ENCODE results near the gene IL17RD. TPM values are rescaled to one million over a fixed set of nuclear protein-coding genes. Genes with fewer than 3 reads are reported as not detected.

Gene IL17RD
- total RNA-seq, 2 donors from 2014 or later: 1.3 to 2.3 TPM

GRCh38 chr3:57135964-57136719 lies 29.0 kb downstream of the IL17RD start:
- TF ChIP-seq CTCF (IDR thresholded peaks at IDR 0.05) (no peak), POLR2A (IDR thresholded peaks at IDR 0.05) (no peak)
- no peaks in the 10 kb centered on the region for H3K36me3 ChIP-seq (replicated peaks in 1 of 2; ENCODE audit: insufficient read depth in 1 of 2, low read depth in 2 of 2)

GRCh38 chr3:57133157-57133556 lies 32.0 kb downstream of the IL17RD start:
- intact Hi-C loops (cut with DNase I): no loop called here
- Histone ChIP-seq H3K9me3 (no peaks in the 10 kb centered on the region), H3K4me1 (no peaks in the 10 kb centered on the region), H3K4me3 (no peak overlapping the region), H3K27me3 (no peaks in the 10 kb centered on the region), H3K27ac (no peak overlapping the region), H3K36me3 (replicated peaks in 1 of 2; ENCODE audit: insufficient read depth in 1 of 2, low read depth in 2 of 2) (no peaks in the 10 kb centered on the region)
- TF ChIP-seq CTCF (IDR thresholded peaks at IDR 0.05) (no peak), POLR2A (IDR thresholded peaks at IDR 0.05) (no peak)
- DNase-seq (no peak), ATAC-seq (no peak)
- 76 to 79% methylated on average over 4 of the region's 4 CpGs for WGBS, 2 donors

More at GRCh38 chr3:57135964-57136719, 29.0 kb downstream of the IL17RD start:
- no peak overlapping the region for H3K4me3 ChIP-seq
- intact Hi-C loops (cut with DNase I): no loop called here
- H3K9me3 ChIP-seq: no peaks in the 10 kb centered on the region
- DNase-seq: no peak
- H3K4me1 ChIP-seq: no peaks in the 10 kb centered on the region
- no peaks in the 10 kb centered on the region for H3K27me3 ChIP-seq
- no peak overlapping the region for H3K27ac ChIP-seq
- 66 to 69% methylated on average over 5 of the region's 5 CpGs for WGBS, 2 donors
- no peak for ATAC-seq

- WGBS, 2 donors: 80 to 89% methylated on average over 2 of the region's 2 CpGs
- intact Hi-C loops (cut with DNase I): no loop called here
- no peak overlapping the region for H3K27ac ChIP-seq
- no peak overlapping the region for H3K4me3 ChIP-seq
- no peaks in the 10 kb centered on the region for H3K36me3 ChIP-seq (replicated peaks in 1 of 2; ENCODE audit: insufficient read depth in 1 of 2, low read depth in 2 of 2)
- H3K27me3 ChIP-seq: no peaks in the 10 kb centered on the region
- no peaks in the 10 kb centered on the region for H3K9me3 ChIP-seq
- H3K4me1 ChIP-seq: no peaks in the 10 kb centered on the region
- DNase-seq (no peak), ATAC-seq (no peak)
- TF ChIP-seq CTCF (IDR thresholded peaks at IDR 0.05) (no peak), POLR2A (IDR thresholded peaks at IDR 0.05) (no peak)
Observed at GRCh38 chr3:57132674-57133073, 32.5 kb downstream of the IL17RD start.

- WGBS, 2 donors: 59 to 67% methylated on average over 4 of the region's 4 CpGs
Observed at GRCh38 chr3:57131210-57131588, 34.0 kb downstream of the IL17RD start.

More at GRCh38 chr3:57131210-57131588, 34.0 kb downstream of the IL17RD start:
- H3K36me3 ChIP-seq (replicated peaks in 1 of 2; ENCODE audit: insufficient read depth in 1 of 2, low read depth in 2 of 2): no peaks in the 10 kb centered on the region
- no peaks in the 10 kb centered on the region for H3K9me3 ChIP-seq
- DNase-seq (no peak), ATAC-seq (no peak)
- H3K4me3 ChIP-seq: no peak overlapping the region
- no peaks in the 10 kb centered on the region for H3K4me1 ChIP-seq
- H3K27me3 ChIP-seq: no peaks in the 10 kb centered on the region
- no peak overlapping the region for H3K27ac ChIP-seq
- intact Hi-C loops (cut with DNase I): no loop called here
- no peak for TF ChIP-seq CTCF (IDR thresholded peaks at IDR 0.05)
- no peak for TF ChIP-seq POLR2A (IDR thresholded peaks at IDR 0.05)
